ENCODE results near the gene TNIP2. TPM values are rescaled to one million over a fixed set of nuclear protein-coding genes. Genes with fewer than 3 reads are reported as not detected.

The TNIP2 gene
- total RNA-seq: 43.8 and 44.5 TPM in 2 replicates

GRCh38 chr4:2755821-2756690 is at the start of gene TNIP2:
TNIP2 (minus strand) TSS chr4:2756336; CDS start chr4:2756289, 47 bp downstream.

GRCh38 chr4:2792711-2793585 is 36.8 kb upstream of the TNIP2 start, which contains the start of gene SH3BP2:
SH3BP2 (plus strand) TSS chr4:2793085; CDS start chr4:2820618, 27,533 bp downstream.

Other genes starting within 250 kb of the TNIP2 start
- 21.5 and 26.8 TPM in 2 replicates for gene FAM193A, start 219.7 kb downstream of the TNIP2 start, total RNA-seq
- 78.4 and 93.5 TPM in 2 replicates for gene SH3BP2, start 36.7 kb upstream of the TNIP2 start, total RNA-seq
- gene ADD1, start 87.5 kb upstream of the TNIP2 start, total RNA-seq: 200 and 201 TPM in 2 replicates
- gene NOP14, start 207.1 kb upstream of the TNIP2 start, total RNA-seq: 20.2 and 21.4 TPM in 2 replicates
- gene GRK4, start 207.2 kb upstream of the TNIP2 start, total RNA-seq: 5.7 and 6.0 TPM in 2 replicates